HG02763 (cell line): Measurements from ENCODE around the gene STT3B.

Experiments used
- ATAC-seq: cut with Tn5 transposase; IDR thresholded peaks from one replicate; pipeline ENCODE4 v1.9.1; 2021; ENCODE audit warnings: mild to moderate bottlenecking, moderate library complexity; ENCODE audit not compliant: unreplicated experiment

Gene STT3B

DNA sequence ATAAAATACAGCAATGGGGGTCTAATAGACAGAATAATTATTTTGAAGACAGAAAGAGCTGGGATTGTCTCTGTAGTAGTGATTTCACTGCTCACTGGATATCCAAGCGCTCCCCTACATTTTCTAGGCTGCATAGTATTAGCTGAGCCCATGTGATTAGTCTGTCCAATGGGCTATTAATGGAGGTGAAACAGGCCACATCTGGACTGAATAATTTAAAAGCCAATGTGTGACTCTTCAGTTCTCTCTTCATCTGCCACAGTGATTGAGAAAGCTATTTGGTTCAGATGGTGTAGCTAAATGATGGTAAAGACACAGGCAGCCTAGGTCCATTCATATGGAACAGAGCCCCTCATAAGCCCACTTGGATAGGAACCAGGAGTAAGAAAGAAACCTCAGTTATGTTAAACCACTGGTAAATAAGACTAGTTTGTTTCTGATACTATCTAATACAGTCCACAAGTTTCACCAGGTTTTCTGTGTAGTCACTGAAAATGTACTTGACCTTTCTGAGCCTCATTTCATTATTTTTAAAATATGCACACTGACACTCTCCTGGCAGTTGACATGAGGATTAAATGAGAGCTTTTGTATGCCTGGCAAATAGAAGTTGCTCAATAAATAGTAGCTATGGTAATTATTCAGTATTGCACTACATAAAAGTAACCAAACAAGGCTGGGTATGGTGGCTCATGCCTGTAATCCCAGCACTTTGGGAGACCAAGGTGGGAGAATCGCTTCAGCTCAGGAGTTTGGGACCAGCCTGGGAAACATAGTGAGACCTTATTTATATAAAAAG, 17.0 kb upstream of the STT3B start:
- ATAC-seq = no peak

DNA sequence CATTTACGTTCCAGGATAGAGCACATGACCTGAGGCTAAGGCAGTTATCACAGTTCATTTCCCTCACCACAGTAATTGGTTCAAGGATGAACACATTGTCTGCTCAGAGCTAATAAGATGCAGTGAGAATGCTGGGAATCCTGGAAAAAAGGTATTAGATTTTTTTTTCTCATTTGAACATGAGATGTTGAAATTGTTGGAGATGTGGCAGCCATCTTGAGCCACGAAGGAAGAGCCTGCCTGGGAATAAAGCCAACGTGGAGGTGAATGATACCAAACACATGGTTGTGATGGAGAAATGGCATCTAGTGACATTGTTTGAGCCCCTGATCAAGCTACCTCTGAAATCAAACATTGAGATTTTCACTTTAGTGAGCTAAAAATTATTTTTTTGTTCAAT, 16.0 kb upstream of the STT3B start:
- ATAC-seq = no peak

DNA sequence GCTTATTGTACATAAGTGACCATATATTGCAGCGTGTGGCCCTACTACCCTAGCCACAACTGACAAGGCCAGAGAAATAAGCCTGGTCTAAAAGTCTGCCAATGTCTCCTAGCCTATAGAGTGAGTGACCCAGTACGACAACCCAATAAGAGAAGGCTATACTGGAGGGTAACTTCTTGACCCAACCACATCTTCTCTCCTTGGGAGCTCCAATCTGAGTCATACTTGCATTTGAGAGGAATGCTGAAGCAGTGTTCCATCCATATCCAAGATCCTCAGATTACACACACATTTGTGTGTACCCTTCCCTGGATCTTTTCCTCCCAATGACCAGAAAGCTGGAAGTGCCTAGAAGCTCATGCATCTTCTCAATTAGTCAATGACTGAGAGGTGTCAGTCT, 11.3 kb upstream of the STT3B start:
- no peak for ATAC-seq

DNA sequence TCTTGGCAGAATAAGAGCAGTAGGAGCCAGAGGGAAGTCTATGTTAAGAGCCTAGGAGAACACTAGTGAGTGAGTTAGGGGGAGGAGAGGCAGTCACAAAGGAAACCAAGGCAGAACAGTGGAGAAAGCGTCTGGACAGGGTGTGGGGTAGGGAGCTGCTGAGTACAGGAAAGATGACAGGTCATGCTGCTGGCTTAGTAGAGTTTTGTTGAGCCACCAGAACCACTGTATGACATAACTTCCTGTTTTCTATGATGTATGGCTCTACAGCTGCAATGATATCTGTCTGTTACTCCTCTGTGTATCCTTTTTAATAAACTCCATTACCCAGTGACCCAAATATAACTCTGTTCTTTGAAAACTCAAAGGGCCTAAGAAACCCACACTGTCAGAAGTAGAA, 10.6 kb upstream of the STT3B start:
- no peak for ATAC-seq

DNA sequence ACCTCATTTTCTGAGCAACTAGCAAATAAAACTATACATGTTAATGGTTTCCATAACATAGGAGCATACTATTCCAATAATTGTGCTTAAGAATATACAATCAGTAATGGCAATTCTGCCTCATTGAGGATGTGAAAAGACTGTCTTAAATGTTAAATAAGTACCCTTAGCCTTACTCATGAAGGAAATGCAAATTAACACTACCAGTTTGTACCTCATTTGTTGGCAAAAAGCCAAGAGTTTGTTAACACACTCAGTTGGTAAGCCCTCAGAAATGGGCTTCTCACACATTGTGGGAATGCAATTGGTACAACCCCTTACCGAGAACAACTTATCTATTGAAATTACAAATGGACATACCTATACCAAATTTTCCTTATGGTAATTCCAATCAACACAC, 9.2 kb upstream of the STT3B start:
- ATAC-seq = no peak

DNA sequence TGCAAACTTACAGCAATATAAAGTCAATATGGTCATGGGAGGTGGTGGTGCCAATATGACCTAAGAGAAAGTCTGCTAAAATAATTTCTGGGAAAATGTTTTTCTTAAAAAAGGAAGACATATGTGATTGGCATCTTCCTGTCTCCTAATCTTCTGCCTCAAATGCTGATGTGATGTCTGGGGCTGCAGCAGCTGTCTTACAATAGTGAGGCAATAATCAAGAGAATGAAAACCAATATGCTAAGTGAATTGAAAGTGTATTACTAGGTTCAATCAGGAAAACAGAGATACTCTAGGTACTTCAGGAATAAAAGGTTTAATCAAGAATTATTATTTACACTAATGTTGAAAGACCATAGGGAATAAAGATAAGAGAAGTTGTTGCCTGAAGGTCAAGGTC, 7.2 kb upstream of the STT3B start:
- ATAC-seq = no peak

DNA sequence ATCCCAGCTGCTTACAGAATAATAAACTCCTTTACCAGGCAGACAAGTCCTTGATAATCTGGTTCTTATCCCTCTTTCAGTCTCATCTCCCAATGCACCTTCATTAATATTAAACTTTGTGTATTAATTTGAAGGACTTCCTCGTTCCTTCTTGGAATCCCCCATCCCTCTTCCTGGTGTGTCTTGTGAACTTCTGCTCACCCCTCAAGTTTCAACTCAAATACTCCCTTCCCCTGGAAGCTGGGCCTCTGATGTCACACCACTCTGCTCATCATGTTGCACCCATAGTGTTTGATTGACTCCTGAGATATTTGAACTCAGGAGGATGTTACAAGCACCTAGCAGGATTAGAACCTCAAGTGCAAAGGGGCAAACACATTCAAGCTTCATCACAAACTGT, 3.3 kb upstream of the STT3B start:
- ATAC-seq = no peak

DNA sequence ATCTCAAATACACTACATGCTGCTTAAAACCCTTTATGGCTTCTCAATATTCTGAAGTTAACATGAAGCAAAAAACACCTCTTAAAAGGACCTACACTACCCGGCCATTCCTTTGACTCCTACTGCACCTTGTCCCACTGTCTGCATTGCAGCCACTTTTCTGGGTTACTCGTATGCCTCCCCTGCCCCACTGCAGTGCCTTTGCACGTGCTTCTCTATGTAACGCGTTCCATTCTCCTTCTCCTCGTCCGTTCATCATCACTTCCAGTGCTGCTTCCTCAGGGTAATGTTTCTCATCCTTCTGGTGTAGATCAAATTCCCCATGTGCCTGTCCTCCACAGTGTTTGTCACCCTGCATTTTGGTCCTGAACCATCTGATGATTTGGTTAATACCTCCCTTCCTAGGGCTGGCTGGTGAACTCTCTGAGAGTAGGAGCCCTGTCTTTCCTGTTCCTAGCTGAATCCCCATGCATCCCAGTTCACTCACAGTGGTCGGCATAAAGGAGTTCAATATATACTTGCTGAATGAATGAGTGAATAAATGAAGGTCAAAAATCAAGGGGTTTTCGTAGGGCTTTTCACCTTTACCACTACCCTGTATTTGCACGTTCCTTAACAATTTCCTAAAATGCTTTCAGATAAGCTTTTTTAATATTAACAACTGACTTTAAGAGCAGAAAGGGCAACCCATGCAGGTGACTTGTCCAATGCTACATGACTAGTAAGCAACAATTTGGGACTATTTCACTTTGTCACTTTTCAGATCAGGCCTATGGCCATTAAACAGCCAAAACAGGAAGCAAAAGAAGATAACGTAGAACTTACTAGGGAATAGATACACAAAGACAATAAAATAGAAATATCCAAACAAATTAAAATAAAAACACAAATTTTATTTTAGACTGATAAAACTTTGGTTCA, 2.4 kb upstream of the STT3B start:
- no peak for ATAC-seq

DNA sequence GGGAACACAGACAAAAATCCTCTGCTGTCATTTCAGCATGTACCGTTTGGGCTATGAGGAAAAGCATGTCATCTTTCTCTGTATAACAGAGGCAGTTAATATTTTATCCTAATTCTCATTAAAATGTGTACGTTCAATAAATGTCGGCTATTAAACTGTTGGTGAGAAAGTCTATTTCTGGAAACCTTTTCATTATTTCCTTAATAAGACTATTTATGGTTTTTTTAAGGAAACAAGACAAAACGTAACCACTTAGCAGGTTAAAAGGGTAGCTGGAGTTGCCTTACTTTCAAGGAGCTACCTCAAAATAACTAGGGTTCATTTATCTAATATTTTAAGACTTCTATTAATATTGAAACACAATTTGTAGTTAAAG, 1.8 kb upstream of the STT3B start:
- no peak for ATAC-seq

DNA sequence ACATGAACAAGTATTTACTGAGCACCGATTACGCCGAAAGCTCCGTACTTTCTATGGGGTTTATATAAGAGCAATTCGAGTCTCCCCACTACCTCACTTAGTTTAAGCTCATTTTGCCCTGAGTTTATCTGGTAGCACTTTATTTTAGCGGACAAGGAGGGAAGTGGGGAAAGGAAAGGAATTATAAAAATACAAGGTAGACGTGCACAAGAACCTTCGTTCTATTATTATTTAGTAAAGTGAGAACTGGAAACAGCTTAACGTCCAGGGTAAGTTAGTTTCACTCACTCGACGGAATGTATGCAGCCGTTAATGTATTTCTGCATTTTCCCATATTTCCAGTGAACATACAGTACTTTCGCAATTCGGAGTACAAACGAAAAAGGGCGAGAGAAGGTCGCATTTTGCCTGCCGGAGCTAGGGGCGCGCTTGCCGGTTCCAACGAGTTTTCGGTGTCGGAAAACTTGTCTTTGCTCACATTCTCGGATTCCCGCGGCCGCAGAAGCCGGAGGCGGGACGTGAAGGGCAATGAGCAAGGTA, 1.2 kb upstream of the STT3B start:
- no peak for ATAC-seq

DNA sequence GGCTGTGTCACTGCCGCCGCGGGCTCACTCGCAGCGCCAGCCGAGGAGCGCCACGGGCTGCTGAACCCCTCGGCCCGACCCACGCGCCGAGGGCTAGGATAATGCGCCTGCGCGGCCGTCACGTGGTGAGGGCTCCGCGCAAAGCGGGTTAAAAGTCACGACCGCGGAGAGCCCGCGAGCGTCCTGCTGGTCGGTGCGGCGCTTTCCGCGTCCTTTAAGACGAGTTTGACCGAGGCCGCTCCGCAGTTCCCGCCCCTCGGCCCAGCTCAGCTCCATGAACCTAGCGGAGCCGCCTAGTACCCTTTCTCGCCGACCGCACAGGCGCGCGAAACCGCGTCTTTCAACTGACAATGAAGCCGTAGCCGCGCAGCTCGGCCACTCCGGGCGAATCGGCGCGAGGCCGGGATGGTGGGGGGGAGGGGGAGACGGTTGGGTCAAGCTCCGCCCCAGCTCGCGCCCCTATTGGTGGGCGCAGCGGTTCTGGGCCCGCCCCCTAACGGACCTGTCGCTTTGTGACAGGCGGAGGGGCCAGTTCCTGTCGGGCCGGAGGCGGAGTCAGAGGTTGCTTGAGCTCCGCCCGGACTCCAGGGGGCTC, 636 bp upstream of the STT3B start:
- peak; percentile 83 for ATAC-seq

DNA sequence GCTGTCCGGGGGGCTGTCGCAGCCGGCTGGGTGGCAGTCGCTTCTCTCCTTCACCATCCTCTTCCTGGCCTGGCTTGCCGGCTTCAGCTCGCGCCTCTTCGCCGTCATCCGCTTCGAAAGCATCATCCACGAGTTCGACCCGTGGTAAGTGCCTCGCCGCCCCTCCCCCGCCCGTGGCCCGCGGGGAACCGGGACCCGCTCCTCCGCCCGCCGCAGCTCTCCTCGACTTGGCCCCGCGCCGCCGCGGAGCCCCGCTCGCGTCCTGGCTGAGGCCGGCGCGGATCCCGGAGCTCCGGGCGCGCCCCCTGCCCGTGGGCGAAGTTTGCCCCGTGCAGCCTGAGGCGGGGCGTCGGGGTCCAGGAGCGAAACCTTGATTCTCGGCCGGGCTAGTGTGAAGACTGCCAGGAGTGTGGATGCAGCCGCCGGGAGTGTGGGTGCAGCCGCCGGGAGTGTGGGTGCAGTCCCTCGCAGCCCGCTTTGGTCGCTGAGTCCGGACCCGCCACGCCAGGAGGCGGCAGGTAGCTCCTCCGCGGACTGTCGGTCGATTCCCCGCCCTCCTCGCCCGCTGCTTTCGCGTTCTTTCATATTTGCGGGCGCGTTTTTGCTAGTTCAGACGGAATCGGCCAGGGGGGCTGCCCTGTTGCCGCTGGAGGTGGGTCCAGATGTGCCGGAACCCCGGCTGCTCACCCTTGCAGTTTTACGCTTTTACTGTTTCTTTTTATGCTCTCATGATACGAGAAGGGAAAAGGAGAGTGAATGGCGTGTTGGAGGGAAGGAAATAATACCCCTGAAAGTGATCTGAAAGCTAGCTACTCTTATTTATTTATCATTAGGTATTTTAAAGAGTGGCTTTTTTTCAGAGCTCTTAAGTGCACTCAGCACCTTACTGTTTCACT, 692 bp downstream of the STT3B start:
- peak; percentile 1 for ATAC-seq

DNA sequence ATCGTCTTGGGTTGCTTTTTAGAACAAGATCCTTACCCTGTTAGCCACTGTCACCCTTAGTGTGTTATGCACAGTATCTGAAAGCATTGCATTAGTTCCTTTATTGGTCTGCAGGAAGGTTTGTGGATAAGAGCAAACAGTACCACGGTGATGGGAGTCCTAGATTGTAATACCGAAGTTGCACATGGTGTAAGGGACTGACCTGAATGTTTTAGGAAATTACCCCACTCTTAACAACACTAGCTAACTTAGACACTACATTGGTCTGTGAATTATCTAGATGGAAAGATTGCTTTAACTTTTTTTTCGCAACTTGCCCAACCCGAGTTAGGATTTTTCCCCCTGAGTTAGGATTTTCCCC, 1.3 kb downstream of the STT3B start:
- no peak for ATAC-seq

DNA sequence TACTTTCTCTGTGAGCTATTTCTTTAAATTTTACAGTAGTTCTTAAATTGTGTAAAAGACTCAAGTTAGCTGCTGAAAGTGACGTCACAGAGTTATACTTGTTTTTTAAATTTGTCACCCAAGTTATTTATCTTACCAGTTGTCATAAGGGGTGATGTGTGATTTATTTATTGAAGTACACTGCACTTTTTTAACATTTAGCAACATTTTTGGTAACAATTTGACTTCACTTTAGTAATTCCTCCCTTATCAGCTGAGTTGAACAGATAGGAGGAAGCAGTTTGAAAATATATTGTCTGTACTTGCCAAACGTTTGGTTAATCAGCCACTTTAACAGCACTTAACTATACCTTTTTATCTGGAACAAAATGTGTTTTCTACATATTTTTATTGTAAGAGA, 3.8 kb downstream of the STT3B start:
- no peak for ATAC-seq

DNA sequence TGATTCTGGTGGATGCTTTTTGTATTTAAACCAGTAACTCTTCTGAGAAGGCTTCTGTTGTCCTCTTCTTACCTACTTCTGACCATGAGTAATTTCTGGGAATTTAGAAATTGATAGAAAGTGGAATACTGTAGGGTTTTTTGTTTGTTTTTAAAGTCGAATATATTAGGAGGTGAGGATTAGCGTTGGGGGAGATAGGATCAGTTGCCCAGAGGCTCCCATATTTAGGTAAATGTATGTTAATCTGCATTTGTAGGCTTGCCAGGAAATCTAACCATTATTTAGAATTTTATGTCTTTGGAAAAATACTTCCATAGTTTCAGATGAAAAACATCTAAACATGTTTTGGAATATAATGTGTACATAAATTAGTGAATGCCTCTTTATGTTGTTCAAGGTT, 6.1 kb downstream of the STT3B start:
- ATAC-seq = no peak

DNA sequence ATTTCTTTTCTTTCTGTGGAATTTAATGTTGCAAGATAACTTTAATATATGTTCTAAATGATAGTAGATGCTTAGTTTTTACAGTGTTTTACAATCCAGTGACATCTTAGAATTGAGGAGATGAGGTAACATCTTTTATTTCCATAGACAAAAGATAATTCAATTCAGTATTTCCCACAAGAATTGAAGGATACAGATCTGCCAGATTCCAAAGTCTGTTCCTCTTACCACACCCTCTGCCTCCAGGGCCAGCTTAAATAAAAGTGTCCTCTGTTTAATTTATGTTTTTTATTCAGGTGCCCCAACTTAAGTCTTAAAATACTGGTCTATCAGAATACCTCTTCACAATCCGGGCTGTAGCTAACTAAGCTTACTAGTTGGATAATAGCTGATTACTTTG, 6.5 kb downstream of the STT3B start:
- ATAC-seq = no peak

DNA sequence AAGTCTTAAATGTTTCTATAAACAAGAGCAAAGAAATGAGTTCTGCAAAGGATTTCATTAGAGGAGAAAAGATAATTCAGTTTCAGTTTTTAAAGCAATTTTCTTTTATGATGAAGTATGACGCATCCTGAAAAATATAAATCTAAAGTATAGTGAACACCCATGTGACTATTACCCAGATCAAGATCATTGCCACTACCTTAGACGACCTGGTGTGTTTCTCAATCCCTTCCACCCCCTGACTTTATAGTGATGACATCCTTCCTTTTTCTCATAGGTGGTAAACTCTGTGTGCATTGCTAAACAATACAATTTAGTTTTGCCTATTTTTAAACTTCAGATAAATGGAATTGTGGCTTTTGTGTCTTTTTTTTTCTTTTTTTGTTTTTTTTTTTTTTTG, 8.4 kb downstream of the STT3B start:
- no peak for ATAC-seq

DNA sequence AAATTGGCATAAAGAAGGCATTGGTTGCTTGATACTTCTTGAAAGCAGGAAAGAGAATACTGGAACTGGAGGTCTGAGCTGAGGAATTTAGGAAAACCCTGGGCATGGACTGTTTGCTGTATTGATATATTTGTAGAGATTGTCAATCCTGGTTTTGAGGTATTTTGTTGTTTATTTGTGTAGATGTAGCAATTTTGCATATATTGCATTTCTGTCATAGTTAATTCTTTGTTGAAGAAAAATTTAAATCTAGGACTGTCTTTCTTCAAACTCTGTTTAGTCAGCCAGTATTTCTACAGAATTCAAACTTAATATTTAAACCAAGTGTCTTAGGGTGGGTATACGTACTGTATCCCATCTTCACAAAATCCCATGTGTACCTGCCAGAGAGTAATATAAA, 9.5 kb downstream of the STT3B start:
- ATAC-seq = no peak

DNA sequence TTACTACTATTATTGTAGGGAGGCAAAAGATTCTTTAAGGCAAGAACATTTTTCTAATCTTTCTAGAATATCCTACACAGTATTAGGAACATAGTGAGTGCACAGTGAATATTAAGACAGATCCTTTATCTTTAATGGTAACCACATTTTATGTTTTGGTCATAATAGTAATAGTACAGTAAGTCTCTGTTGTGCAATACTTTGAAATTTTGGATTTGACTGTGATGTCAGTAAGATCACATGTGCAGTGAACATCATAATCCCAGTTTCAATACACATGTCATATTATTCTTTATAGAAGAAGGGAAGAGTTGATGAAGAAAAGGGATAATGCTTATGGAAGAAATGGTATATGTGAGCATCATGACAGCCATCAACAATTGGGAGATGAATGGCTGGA, 10.7 kb downstream of the STT3B start:
- no peak for ATAC-seq

DNA sequence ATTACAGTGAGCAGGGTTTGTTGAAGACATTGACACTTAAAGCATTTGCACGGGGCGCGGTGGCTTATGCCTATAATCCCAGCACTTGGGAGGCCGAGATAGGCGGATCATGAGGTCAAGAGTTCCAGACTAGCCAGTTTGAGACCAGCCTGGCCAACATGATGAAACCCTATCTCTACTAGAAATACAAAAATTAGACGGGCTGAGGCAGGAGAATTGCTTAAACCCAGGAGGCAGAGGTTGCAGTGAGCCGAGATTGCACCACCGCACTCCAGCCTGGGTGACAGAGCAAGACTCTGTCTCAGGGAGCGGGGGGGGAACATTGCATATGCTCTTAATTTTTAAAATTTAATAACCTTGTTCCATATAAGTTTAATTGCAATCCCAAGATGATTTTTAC, 11.9 kb downstream of the STT3B start:
- ATAC-seq = no peak

DNA sequence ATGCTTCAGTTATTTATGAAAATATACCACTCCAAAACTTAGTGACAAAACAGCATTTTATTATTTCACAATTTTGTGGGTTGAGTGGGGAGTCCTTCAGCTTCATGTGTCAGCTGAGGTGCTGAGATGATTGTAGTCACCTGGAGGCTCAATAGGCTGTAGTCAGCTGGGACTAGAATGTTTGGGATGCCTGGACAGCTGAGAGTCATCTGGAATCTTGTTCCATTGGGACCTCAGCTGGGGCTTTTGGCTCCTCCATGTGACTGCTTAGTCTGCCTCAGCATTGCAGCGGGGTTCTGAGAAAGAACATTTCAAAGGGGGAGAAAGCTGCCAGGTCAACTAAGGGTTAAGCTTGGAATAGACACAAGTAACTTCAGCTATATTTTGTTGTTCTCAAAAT, 13.4 kb downstream of the STT3B start:
- no peak for ATAC-seq
